MM.1S (cell line): ENCODE measurements around the gene CTU1.

ENCODE experiments used
- DNase-seq: peaks from one replicate; pipeline ENCODE4 v3.0.0-alpha.2; 2015
- H2AFZ ChIP-seq: fragments of 300-600 bp; sonication (generic); 2 replicates; pipeline ENCODE4 v1.6.0; 2016; ENCODE audit warnings: antibody characterized with exemption, low read length
- H3F3A ChIP-seq: fragments of 300-600 bp; sonication (generic); 2 replicates; pipeline ENCODE4 v1.6.1; 2016; ENCODE audit warnings: mild to moderate bottlenecking, antibody characterized with exemption, low read length, moderate library complexity, mixed read lengths; ENCODE audit not compliant: insufficient read depth
- H3K27ac ChIP-seq: fragments of 300-600 bp; sonication (generic); 2 replicates; pipeline ENCODE4 v1.5.1; 2016; ENCODE audit warnings: mild to moderate bottlenecking, low read length
- H3K27me3 ChIP-seq: fragments of 300-600 bp; sonication (generic); replicated peaks from 2 replicates; pipeline ENCODE4 v1.6.0; 2016; ENCODE audit warnings: low read length; ENCODE audit not compliant: insufficient read depth
- H3K36me3 ChIP-seq: fragments of 300-600 bp; sonication (generic); replicated peaks from 2 replicates; pipeline ENCODE4 v1.6.1; 2016; ENCODE audit warnings: mild to moderate bottlenecking, low read length, mixed read lengths; ENCODE audit not compliant: insufficient read depth
- H3K4me1 ChIP-seq: fragments of 300-600 bp; sonication (generic); 2 replicates; pipeline ENCODE4 v1.6.1; 2016; ENCODE audit warnings: low read length, mixed read lengths
- H3K4me2 ChIP-seq: fragments of 300-600 bp; sonication (generic); 2 replicates; pipeline ENCODE4 v1.6.0; 2016; ENCODE audit warnings: low read depth, low read length
- H3K4me3 ChIP-seq: fragments of 300-600 bp; sonication (generic); 2 replicates; pipeline ENCODE4 v1.5.1; 2016; ENCODE audit warnings: low read length, mixed read lengths
- H3K79me2 ChIP-seq: fragments of 300-600 bp; sonication (generic); 2 replicates; pipeline ENCODE4 v1.6.1; 2016; ENCODE audit warnings: mixed run types, low read length, mixed read lengths
- H3K9ac ChIP-seq: fragments of 300-600 bp; sonication (generic); 2 replicates; pipeline ENCODE4 v1.6.1; 2016; ENCODE audit warnings: low read length, mixed read lengths
- H3K9me2 ChIP-seq: fragments of 300-600 bp; sonication (generic); replicated peaks from 2 replicates; pipeline ENCODE4 v1.6.1; 2016; ENCODE audit warnings: mild to moderate bottlenecking, low read length, mixed read lengths; ENCODE audit not compliant: insufficient read depth
- H3K9me3 ChIP-seq: fragments of 300-600 bp; sonication (generic); replicated peaks from 2 replicates; pipeline ENCODE4 v1.6.1; 2016; ENCODE audit warnings: mild to moderate bottlenecking, low read length, mixed read lengths; ENCODE audit not compliant: insufficient read depth
- H4K20me1 ChIP-seq: fragments of 300-600 bp; sonication (generic); 2 replicates; pipeline ENCODE4 v1.6.1; 2016; ENCODE audit warnings: mild to moderate bottlenecking, low read length, moderate library complexity, mixed read lengths; ENCODE audit not compliant: insufficient read depth
- EZH2 ChIP-seq: fragments of 300-600 bp; sonication (generic); optimal IDR thresholded peaks from 2 replicates; pipeline ENCODE3; 2017; ENCODE audit warnings: low read depth, mild to moderate bottlenecking, antibody characterized with exemption, low read length, mixed read lengths
- EZH2phosphoT487 ChIP-seq: fragments of 300-600 bp; sonication (generic); IDR thresholded peaks from 2 replicates; pipeline ENCODE4 v1.6.1; 2018; ENCODE audit warnings: antibody characterized with exemption, low read length
- TF ChIP-seq, protein P1 (sequence below): fragments of 300-600 bp; sonication (generic); IDR thresholded peaks from 2 replicates; pipeline ENCODE4 v1.5.1; 2016; ENCODE audit warnings: antibody characterized with exemption, low read length, mixed read lengths

The CTU1 gene

DNA sequence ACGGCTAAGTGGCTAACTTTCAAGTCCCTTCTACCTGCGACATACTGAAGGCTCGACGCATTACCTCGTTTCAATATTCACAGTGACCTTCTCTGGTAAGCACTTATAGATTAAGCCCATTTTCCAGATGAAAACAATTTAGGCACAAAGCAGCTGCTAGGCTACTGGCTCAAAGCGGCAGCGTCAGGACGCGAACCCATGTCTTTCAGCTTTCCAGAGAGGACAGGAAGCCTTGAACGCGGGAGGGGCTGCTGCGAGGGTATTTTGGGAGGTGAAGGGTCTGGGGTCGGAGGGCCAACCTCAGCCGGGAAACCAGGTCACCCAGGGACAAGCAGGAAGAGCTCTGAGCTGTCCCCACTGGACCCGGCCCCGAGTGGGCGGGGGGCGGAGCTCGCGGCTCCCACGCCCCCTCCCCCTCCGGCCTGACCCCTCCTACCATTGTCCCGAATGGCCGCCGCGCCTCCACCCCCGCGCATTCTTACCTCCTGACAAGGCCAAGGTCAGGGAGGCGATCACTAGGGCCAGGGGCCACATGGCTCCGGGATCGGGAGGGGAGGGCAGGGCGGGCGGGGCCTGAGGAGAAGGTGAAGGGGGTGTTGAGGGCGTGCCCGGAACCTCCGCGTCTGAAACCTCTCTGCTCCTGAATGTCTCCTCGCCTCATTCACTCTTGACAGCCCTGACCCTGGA lies 43.5 kb downstream of the CTU1 start, which contains the start of gene KLK13:
KLK13 (minus strand) TSS at position 559 of the 687 bp plus-strand sequence; CDS start at position 534, 25 bp downstream.
- no peak for TF ChIP-seq EZH2
- TF ChIP-seq EZH2phosphoT487, result no peak
- TF ChIP-seq, protein P1, sequence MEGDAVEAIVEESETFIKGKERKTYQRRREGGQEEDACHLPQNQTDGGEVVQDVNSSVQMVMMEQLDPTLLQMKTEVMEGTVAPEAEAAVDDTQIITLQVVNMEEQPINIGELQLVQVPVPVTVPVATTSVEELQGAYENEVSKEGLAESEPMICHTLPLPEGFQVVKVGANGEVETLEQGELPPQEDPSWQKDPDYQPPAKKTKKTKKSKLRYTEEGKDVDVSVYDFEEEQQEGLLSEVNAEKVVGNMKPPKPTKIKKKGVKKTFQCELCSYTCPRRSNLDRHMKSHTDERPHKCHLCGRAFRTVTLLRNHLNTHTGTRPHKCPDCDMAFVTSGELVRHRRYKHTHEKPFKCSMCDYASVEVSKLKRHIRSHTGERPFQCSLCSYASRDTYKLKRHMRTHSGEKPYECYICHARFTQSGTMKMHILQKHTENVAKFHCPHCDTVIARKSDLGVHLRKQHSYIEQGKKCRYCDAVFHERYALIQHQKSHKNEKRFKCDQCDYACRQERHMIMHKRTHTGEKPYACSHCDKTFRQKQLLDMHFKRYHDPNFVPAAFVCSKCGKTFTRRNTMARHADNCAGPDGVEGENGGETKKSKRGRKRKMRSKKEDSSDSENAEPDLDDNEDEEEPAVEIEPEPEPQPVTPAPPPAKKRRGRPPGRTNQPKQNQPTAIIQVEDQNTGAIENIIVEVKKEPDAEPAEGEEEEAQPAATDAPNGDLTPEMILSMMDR, result no peak
- no peaks in the 10 kb centered on the region for H4K20me1 ChIP-seq
- H3K9me3 ChIP-seq, result no peaks in the 10 kb centered on the region
- no peaks in the 10 kb centered on the region for H3K36me3 ChIP-seq
- no peak within 1 kb of the TSS for H3K9ac ChIP-seq
- no peak for DNase-seq
- no peaks in the 10 kb centered on the region for H3K4me1 ChIP-seq
- H2AFZ ChIP-seq, result no peak within 1 kb of the TSS
- H3K4me2 ChIP-seq, result no peak within 1 kb of the TSS
- peaks cover 24% of the 10 kb centered on the region; the same call in 1 of the 2 replicates for H3K27me3 ChIP-seq
- no peaks in the 10 kb centered on the region for H3F3A ChIP-seq
- H3K9me2 ChIP-seq, result no peaks in the 10 kb centered on the region
- H3K4me3 ChIP-seq, result no peak within 1 kb of the TSS
- H3K27ac ChIP-seq, result no peak within 1 kb of the TSS
- H3K79me2 ChIP-seq, result no peaks in the 10 kb centered on the region

DNA sequence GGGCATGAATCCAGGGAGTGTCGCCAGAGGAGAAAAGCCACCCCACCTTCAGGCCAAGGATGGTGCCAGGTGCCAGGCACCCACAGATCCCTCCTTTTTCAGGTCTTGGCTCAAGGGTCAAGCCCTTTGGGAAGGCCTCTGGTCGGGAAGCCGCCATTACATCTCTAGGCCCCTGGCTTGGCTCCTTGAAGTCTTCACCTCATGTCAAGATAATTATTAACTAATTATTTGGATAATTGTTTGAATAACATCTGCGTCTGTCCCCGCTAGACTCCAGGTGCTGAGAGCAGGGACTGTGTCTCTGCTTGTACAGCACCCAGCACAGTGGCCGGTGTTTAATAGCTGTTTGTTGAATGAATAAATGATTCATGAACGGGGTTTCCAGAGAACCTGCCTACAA lies 44.5 kb downstream of the CTU1 start:
- no peaks in the 10 kb centered on the region for H3K4me1 ChIP-seq
- DNase-seq, result no peak
- TF ChIP-seq EZH2 (no peak), EZH2phosphoT487 (no peak)
- TF ChIP-seq, protein P1, result no peak
- no peaks in the 10 kb centered on the region for H3K9me2 ChIP-seq
- H2AFZ ChIP-seq, result no peak overlapping the region
- H3K79me2 ChIP-seq, result no peaks in the 10 kb centered on the region
- no peak overlapping the region for H3K9ac ChIP-seq
- peaks cover 21% of the 10 kb centered on the region for H3K27me3 ChIP-seq
- H3K9me3 ChIP-seq, result no peaks in the 10 kb centered on the region
- no peak overlapping the region for H3K4me2 ChIP-seq
- no peak overlapping the region for H3K4me3 ChIP-seq
- no peak overlapping the region for H3K27ac ChIP-seq
- H3F3A ChIP-seq, result no peaks in the 10 kb centered on the region
- no peaks in the 10 kb centered on the region for H4K20me1 ChIP-seq
- no peaks in the 10 kb centered on the region for H3K36me3 ChIP-seq

DNA sequence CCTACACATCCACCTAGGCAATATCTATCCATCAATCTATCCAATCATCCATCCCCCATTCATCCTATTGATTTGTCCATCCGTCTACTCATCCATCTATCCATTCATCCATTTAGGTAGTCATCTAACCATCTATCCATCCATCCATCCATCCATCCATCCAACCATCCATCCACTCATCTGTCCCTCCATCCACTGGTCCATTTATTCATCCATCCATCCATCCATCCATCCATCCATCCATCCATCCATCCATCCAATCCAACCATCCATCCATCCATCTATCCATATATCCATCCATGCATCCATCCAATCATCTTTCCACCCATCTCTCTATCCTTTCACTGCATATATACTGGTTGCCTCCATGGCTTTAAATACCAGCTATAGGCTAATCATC lies 47.2 kb downstream of the CTU1 start:
- Histone ChIP-seq H3K79me2 (no peaks in the 10 kb centered on the region), H3K4me2 (no peak overlapping the region), H3K27me3 (peaks cover 24% of the 10 kb centered on the region), H3K27ac (no peak overlapping the region), H3K9me3 (no peaks in the 10 kb centered on the region), H3K4me3 (no peak overlapping the region), H2AFZ (no peak overlapping the region), H3K9me2 (no peaks in the 10 kb centered on the region), H3K4me1 (no peaks in the 10 kb centered on the region), H3K36me3 (no peaks in the 10 kb centered on the region), H3K9ac (no peak overlapping the region), H3F3A (no peaks in the 10 kb centered on the region), H4K20me1 (no peaks in the 10 kb centered on the region)
- DNase-seq, result no peak
- TF ChIP-seq EZH2phosphoT487 (no peak), EZH2 (no peak)
- TF ChIP-seq, protein P1, result no peak
